NCI-H510A treated with DMSO at 0.1 percent for 48 hours (cell line): ENCODE results near the gene CACNB2.
"Not testable (repeated sequence)": the region's sequence is repeated elsewhere in the genome, so short reads cannot be mapped to it uniquely, and the experiment has no call there.

ENCODE experiments used
- DNase-seq: peaks from one replicate; lab custom pipeline; 2025; lab: John Stamatoyannopoulos, UW

Gene CACNB2

GRCh38 chr10:18401416-18402195, 261.4 kb downstream of the CACNB2 start:
- no peak for DNase-seq

GRCh38 chr10:18402853-18403252, 262.6 kb downstream of the CACNB2 start:
- no peak for DNase-seq

- no peak for DNase-seq
Measured at GRCh38 chr10:18404530-18404929, 264.3 kb downstream of the CACNB2 start.

- DNase-seq, result peak; percentile 38
Measured at GRCh38 chr10:18406136-18406535, 265.9 kb downstream of the CACNB2 start.

GRCh38 chr10:18409599-18410397, 269.6 kb downstream of the CACNB2 start:
- no peak for DNase-seq

GRCh38 chr10:18414061-18414460, 273.8 kb downstream of the CACNB2 start:
- peak; percentile 65 for DNase-seq

- DNase-seq, result no peak
Measured at GRCh38 chr10:18417950-18418527, 277.8 kb downstream of the CACNB2 start.

- DNase-seq, result no peak
Measured at GRCh38 chr10:18418541-18419215, 278.5 kb downstream of the CACNB2 start.

- no peak for DNase-seq
Measured at GRCh38 chr10:18419945-18420344, 279.7 kb downstream of the CACNB2 start.

- DNase-seq, result no peak
Measured at GRCh38 chr10:18421726-18422293, 281.6 kb downstream of the CACNB2 start.

- DNase-seq, result no peak
Measured at GRCh38 chr10:18423058-18423637, 282.9 kb downstream of the CACNB2 start.

- no peak for DNase-seq
Measured at GRCh38 chr10:18424200-18424599, 284.0 kb downstream of the CACNB2 start.

- no peak for DNase-seq
Measured at GRCh38 chr10:18429335-18429734, 289.1 kb downstream of the CACNB2 start.

- peak; percentile 23 for DNase-seq
Measured at GRCh38 chr10:18436902-18437301, 296.7 kb downstream of the CACNB2 start.

- DNase-seq, result no peak
Measured at GRCh38 chr10:18437486-18437885, 297.3 kb downstream of the CACNB2 start.

GRCh38 chr10:18438361-18439126, 298.3 kb downstream of the CACNB2 start:
- DNase-seq, result no peak

GRCh38 chr10:18439601-18440000, 299.4 kb downstream of the CACNB2 start:
- DNase-seq, result no peak

- DNase-seq, result not testable (repeated sequence)
Measured at GRCh38 chr10:18445635-18446034, 305.4 kb downstream of the CACNB2 start.

GRCh38 chr10:18446205-18446604, 306.0 kb downstream of the CACNB2 start:
- no peak for DNase-seq

- DNase-seq, result no peak
Measured at GRCh38 chr10:18449611-18450026, 309.4 kb downstream of the CACNB2 start.

GRCh38 chr10:18450298-18450697, 310.1 kb downstream of the CACNB2 start:
- no peak for DNase-seq
